ENCODE data around the gene ADTRP. TPM values are rescaled to one million over a fixed set of nuclear protein-coding genes. Genes with fewer than 3 reads are reported as not detected.

The ADTRP gene
- total RNA-seq, 1 donor from 2014 or later, result not detected

- Histone ChIP-seq H3K4me1 (peaks cover 16% of the 10 kb centered on the region), H3K9me3 (no peaks in the 10 kb centered on the region), H3K27me3 (no peaks in the 10 kb centered on the region), H3K36me3 (no peaks in the 10 kb centered on the region), H3K4me3 (no peak overlapping the region), H3K27ac (no peak overlapping the region)
- no peak for TF ChIP-seq CTCF (IDR thresholded peaks at IDR 0.05)
- TF ChIP-seq POLR2A (IDR thresholded peaks at IDR 0.05), result no peak
- TF ChIP-seq POLR2AphosphoS5 (IDR thresholded peaks at IDR 0.05; ENCODE audit: insufficient read depth in 1 of 2, low read depth in 1 of 2), result no peak
- intact Hi-C loops (cut with DNase I), result no loop called here
- DNase-seq (ENCODE audit: extremely low spot score in 2 of 2), result no peak
These were observed 76.5 kb downstream of the ADTRP start for GRCh38 chr6:11702089-11702488.

GRCh38 chr6:11701573-11701972 lies 77.0 kb downstream of the ADTRP start:
- H3K4me1 ChIP-seq, result peaks cover 16% of the 10 kb centered on the region
- H3K27ac ChIP-seq, result no peak overlapping the region
- no peak overlapping the region for H3K4me3 ChIP-seq
- H3K36me3 ChIP-seq, result no peaks in the 10 kb centered on the region
- no peaks in the 10 kb centered on the region for H3K27me3 ChIP-seq
- H3K9me3 ChIP-seq, result no peaks in the 10 kb centered on the region
- no peak for DNase-seq (ENCODE audit: extremely low spot score in 2 of 2)
- TF ChIP-seq POLR2A (IDR thresholded peaks at IDR 0.05), result no peak
- no peak for TF ChIP-seq POLR2AphosphoS5 (IDR thresholded peaks at IDR 0.05; ENCODE audit: insufficient read depth in 1 of 2, low read depth in 1 of 2)
- TF ChIP-seq CTCF (IDR thresholded peaks at IDR 0.05), result no peak
- intact Hi-C loops (cut with DNase I), result no loop called here

- peaks cover 16% of the 10 kb centered on the region for H3K4me1 ChIP-seq
- no peaks in the 10 kb centered on the region for H3K36me3 ChIP-seq
- TF ChIP-seq POLR2A (IDR thresholded peaks at IDR 0.05) (no peak), CTCF (IDR thresholded peaks at IDR 0.05) (peak in 1 of 3 experiments; percentile 34)
- H3K9me3 ChIP-seq, result no peaks in the 10 kb centered on the region
- no peak for DNase-seq (ENCODE audit: extremely low spot score in 2 of 2)
- no peak overlapping the region for H3K27ac ChIP-seq
- no peaks in the 10 kb centered on the region for H3K27me3 ChIP-seq
- H3K4me3 ChIP-seq, result no peak overlapping the region
- intact Hi-C loops (cut with DNase I), result no loop called here
These were observed 78.4 kb downstream of the ADTRP start for GRCh38 chr6:11700118-11700718.

GRCh38 chr6:11699576-11699975 lies 79.0 kb downstream of the ADTRP start:
- intact Hi-C loops (cut with DNase I), result no loop called here
- no peak for DNase-seq (ENCODE audit: extremely low spot score in 2 of 2)
- H3K9me3 ChIP-seq, result no peaks in the 10 kb centered on the region

More at GRCh38 chr6:11699576-11699975, 79.0 kb downstream of the ADTRP start:
- H3K27ac ChIP-seq, result no peak overlapping the region
- no peaks in the 10 kb centered on the region for H3K36me3 ChIP-seq
- TF ChIP-seq CTCF (IDR thresholded peaks at IDR 0.05), result no peak
- TF ChIP-seq POLR2A (IDR thresholded peaks at IDR 0.05), result no peak
- no peak for TF ChIP-seq POLR2AphosphoS5 (IDR thresholded peaks at IDR 0.05; ENCODE audit: insufficient read depth in 1 of 2, low read depth in 1 of 2)
- no peaks in the 10 kb centered on the region for H3K27me3 ChIP-seq
- no peak overlapping the region for H3K4me3 ChIP-seq
- peaks cover 16% of the 10 kb centered on the region for H3K4me1 ChIP-seq
